OCI-LY3 (cell line): Measurements from ENCODE around the gene GRM4.

ENCODE experiments used
- H2AFZ ChIP-seq: fragments of 200-600, 300-600 bp; shearing (Covaris generic); 2 replicates; pipeline ENCODE4 v1.6.0; 2014; ENCODE audit warnings: antibody characterized with exemption, low read depth, low read length
- H3K27ac ChIP-seq: fragments of 200-600, 300-600 bp; sonication (generic); 2 replicates; pipeline ENCODE4 v1.5.1; 2014; ENCODE audit warnings: mild to moderate bottlenecking, low read length, moderate library complexity, mixed read lengths
- H3K27me3 ChIP-seq: fragments of 200-600, 300-600 bp; sonication (generic); 2 replicates; pipeline ENCODE4 v1.6.1; 2014; ENCODE audit warnings: low read depth, low read length, mixed read lengths
- H3K36me3 ChIP-seq: fragments of 200-600, 300-600 bp; sonication (generic); replicated peaks from 2 replicates; pipeline ENCODE3; 2014; ENCODE audit warnings: low read depth, low read length, mixed read lengths
- H3K4me1 ChIP-seq: fragments of 300-600, 200-600 bp; sonication (generic); 2 replicates; pipeline ENCODE4 v1.6.1; 2014; ENCODE audit warnings: low read length, mixed read lengths
- H3K4me2 ChIP-seq: fragments of 200-600, 300-600 bp; sonication (generic); 2 replicates; pipeline ENCODE4 v1.6.1; 2014; ENCODE audit warnings: low read length, mixed read lengths
- H3K4me3 ChIP-seq: fragments of 300-600, 200-600 bp; sonication (generic); 2 replicates; pipeline ENCODE4 v1.5.1; 2014; ENCODE audit warnings: antibody characterized with exemption, mild to moderate bottlenecking, low read length, moderate library complexity
- H3K79me2 ChIP-seq: fragments of 300-600, 200-600 bp; shearing (Covaris generic); 2 replicates; pipeline ENCODE4 v1.6.1; 2014; ENCODE audit warnings: mild to moderate bottlenecking, low read length, mixed read lengths
- H3K9ac ChIP-seq: fragments of 300-600, 200-600 bp; shearing (Covaris generic); 2 replicates; pipeline ENCODE4 v1.6.0; 2014; ENCODE audit warnings: mild to moderate bottlenecking, low read length, moderate library complexity
- H3K9me3 ChIP-seq: fragments of 200-600, 300-600 bp; shearing (Covaris generic); 2 replicates; pipeline ENCODE4 v1.6.1; 2014; ENCODE audit warnings: low read length, mixed read lengths; ENCODE audit not compliant: insufficient read depth
- H4K20me1 ChIP-seq: fragments of 200-600, 300-600 bp; sonication (generic); 2 replicates; pipeline ENCODE4 v1.6.1; 2016; ENCODE audit warnings: low read length, mixed read lengths; ENCODE audit not compliant: insufficient read depth
- EZH2phosphoT487 ChIP-seq: fragments of 200-600 bp; shearing (Covaris generic); IDR thresholded peaks from 2 replicates; pipeline ENCODE4 v1.6.1; 2018; ENCODE audit warnings: antibody characterized with exemption, mixed run types, low read depth
- TF ChIP-seq, protein P1 (sequence below): fragments of 200-600, 300-600 bp; sonication (generic); IDR thresholded peaks from 2 replicates; pipeline ENCODE4 v1.5.1; 2014; ENCODE audit warnings: antibody characterized with exemption, low read length, low read depth

GRM4 gene

DNA sequence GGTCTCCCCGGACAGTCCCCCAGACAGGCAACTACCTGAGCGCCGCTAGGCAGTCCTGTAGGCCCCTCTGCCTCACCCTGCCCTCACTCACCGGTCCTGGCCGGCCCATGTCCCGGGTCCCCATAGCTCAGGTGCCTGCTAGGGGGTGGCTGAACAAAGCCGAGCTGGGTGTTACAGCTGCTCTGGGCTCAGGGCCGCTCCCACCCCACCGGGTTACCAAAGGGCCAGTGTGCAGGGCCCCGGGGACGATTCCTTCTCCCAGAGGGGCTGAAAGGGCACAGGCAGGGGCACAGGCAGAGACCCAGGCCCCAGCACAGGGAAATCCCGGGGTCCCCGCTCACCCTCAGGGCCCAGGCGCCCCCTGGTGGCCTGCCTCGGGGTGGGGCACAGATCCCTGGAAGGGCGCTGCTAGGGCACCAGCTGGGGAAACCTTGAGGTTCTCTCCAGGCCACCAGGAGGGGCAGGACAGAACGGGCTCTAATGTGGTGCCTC lies 118.4 kb downstream of the GRM4 start:
- TF ChIP-seq, protein P1, sequence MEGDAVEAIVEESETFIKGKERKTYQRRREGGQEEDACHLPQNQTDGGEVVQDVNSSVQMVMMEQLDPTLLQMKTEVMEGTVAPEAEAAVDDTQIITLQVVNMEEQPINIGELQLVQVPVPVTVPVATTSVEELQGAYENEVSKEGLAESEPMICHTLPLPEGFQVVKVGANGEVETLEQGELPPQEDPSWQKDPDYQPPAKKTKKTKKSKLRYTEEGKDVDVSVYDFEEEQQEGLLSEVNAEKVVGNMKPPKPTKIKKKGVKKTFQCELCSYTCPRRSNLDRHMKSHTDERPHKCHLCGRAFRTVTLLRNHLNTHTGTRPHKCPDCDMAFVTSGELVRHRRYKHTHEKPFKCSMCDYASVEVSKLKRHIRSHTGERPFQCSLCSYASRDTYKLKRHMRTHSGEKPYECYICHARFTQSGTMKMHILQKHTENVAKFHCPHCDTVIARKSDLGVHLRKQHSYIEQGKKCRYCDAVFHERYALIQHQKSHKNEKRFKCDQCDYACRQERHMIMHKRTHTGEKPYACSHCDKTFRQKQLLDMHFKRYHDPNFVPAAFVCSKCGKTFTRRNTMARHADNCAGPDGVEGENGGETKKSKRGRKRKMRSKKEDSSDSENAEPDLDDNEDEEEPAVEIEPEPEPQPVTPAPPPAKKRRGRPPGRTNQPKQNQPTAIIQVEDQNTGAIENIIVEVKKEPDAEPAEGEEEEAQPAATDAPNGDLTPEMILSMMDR, result peak; percentile 57
- no peak for TF ChIP-seq EZH2phosphoT487
- H4K20me1 ChIP-seq, result no peaks in the 10 kb centered on the region
- H3K36me3 ChIP-seq, result no peaks in the 10 kb centered on the region
- no peak overlapping the region for H3K4me2 ChIP-seq
- H3K4me3 ChIP-seq, result no peak overlapping the region
- no peak overlapping the region for H2AFZ ChIP-seq
- H3K79me2 ChIP-seq, result no peaks in the 10 kb centered on the region
- no peaks in the 10 kb centered on the region for H3K4me1 ChIP-seq
- no peak overlapping the region for H3K27ac ChIP-seq
- H3K27me3 ChIP-seq, result no peaks in the 10 kb centered on the region
- H3K9ac ChIP-seq, result no peak overlapping the region
- H3K9me3 ChIP-seq, result no peaks in the 10 kb centered on the region

DNA sequence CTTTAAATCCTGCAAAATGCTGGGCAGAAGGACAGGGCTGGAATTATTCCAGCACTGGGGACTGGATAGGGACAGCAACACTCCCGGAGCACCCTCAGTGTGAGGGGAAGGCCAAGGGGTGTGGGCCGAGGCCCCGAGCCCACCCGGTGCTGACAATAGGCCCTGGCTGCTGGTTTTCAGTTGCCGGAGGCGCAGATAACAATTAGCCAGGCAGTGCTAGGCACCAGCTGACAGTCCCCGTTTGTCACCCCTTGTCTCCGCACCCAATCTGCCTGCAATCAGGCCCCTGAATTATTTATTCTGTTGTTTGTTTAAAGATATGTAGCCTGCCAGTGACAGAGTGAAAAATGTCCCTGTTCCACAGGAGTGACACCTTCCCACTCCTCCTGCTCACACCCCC lies 120.0 kb downstream of the GRM4 start:
- H2AFZ ChIP-seq, result no peak overlapping the region
- no peaks in the 10 kb centered on the region for H3K27me3 ChIP-seq
- no peaks in the 10 kb centered on the region for H3K4me1 ChIP-seq
- no peak for TF ChIP-seq EZH2phosphoT487
- TF ChIP-seq, protein P1, result no peak
- H3K4me2 ChIP-seq, result no peak overlapping the region
- no peaks in the 10 kb centered on the region for H3K79me2 ChIP-seq
- no peak overlapping the region for H3K27ac ChIP-seq
- H3K4me3 ChIP-seq, result no peak overlapping the region
- no peak overlapping the region for H3K9ac ChIP-seq
- H3K36me3 ChIP-seq, result no peaks in the 10 kb centered on the region
- H4K20me1 ChIP-seq, result no peaks in the 10 kb centered on the region
- H3K9me3 ChIP-seq, result no peaks in the 10 kb centered on the region

DNA sequence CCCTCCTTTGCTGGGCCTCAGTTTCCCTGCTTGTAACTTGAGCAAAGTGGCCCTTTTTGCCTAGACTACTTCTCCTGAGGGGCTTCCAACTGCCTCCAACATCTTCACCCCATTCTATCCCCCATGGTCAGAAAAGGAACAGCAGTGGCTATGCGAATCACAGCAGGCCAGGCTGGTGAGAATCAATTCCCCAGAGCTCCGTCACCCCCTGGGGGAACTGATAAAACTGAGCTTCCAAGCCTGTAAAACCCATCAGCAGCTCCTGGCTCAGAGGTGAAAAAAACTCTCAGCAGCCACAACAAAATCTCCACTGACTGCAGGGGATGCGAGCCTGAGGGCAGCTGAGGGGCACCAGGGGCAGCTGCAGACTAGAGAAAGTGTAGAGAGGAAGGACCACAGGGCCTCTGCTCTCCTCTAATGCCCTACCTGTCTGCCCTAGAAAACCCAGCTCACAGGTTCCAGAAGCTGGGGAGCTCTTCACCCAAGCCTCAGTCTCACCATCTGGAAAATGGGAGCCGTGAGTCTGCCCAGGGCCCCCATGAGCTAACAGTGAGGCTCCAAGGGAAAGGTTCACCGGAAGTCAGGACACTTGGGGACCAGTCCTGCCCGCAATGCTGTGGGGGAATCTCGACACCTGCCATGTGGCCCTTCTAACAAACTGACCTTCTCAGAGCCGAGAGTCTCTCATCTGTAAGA lies 120.6 kb downstream of the GRM4 start:
- no peak overlapping the region for H3K4me2 ChIP-seq
- H3K27ac ChIP-seq, result no peak overlapping the region
- no peaks in the 10 kb centered on the region for H3K9me3 ChIP-seq
- H3K79me2 ChIP-seq, result no peaks in the 10 kb centered on the region
- no peak overlapping the region for H3K4me3 ChIP-seq
- H3K36me3 ChIP-seq, result no peaks in the 10 kb centered on the region
- TF ChIP-seq, protein P1, result no peak
- TF ChIP-seq EZH2phosphoT487, result no peak
- H3K9ac ChIP-seq, result no peak overlapping the region
- no peak overlapping the region for H2AFZ ChIP-seq
- H3K4me1 ChIP-seq, result no peaks in the 10 kb centered on the region
- no peaks in the 10 kb centered on the region for H3K27me3 ChIP-seq
- no peaks in the 10 kb centered on the region for H4K20me1 ChIP-seq

DNA sequence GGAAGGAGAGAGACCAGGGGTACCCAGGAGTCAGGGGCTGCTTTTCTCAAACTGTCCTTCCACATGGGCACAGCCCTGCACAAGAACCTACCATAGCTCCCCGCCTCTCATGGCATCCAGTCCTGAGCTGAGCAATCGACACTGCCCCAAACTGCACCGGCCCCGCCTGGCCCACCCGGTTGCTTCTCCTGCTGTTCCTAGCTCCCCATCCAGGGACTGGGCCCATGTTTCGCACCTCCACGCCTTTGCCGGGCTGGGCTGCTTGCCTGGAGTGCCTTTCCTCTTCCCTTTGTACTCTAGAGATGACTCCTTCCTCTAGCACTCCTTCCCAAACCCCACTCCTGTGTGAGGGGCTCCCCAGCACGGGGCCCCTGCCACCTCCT lies 123.0 kb downstream of the GRM4 start:
- Histone ChIP-seq H3K36me3 (no peaks in the 10 kb centered on the region), H3K9me3 (no peaks in the 10 kb centered on the region), H3K9ac (no peak overlapping the region), H3K4me3 (no peak overlapping the region), H3K79me2 (no peaks in the 10 kb centered on the region), H3K4me2 (no peak overlapping the region), H2AFZ (no peak overlapping the region), H3K4me1 (no peaks in the 10 kb centered on the region), H3K27me3 (no peaks in the 10 kb centered on the region), H3K27ac (no peak overlapping the region), H4K20me1 (no peaks in the 10 kb centered on the region)
- TF ChIP-seq, protein P1, result no peak
- no peak for TF ChIP-seq EZH2phosphoT487
